Tibial nerve (tissue), 4 donors: ENCODE measurements around the gene LARP1. TPM values are rescaled to one million over a fixed set of nuclear protein-coding genes. Genes with fewer than 3 reads are reported as not detected.

Source experiments
- DNase-seq, 2 donors: peaks; one replicate each; pipeline ENCODE4 v3.0.0-alpha.2; 2019; ENCODE audit warnings: low spot score in 2 of 2
- H3K27ac ChIP-seq, 4 donors: fragments of 200-600 bp; sonication (generic) in 3 of 4; one replicate each; pipeline ENCODE4 v1.5.1; 2017 to 2019; ENCODE audit warnings: mild to moderate bottlenecking in 1 of 4
- H3K27me3 ChIP-seq, 2 donors: fragments of 200-600 bp; sonication (generic) in 1 of 2; one replicate each; pipeline versions ENCODE4 v1.5.1 to v1.6.0; 2017 to 2019
- H3K36me3 ChIP-seq, 3 donors: fragments of 200-600 bp; sonication (generic); one replicate each; pipeline ENCODE4 v1.5.1; 2018 to 2019
- H3K4me1 ChIP-seq, 4 donors: fragments of 200-600 bp; sonication (generic) in 3 of 4; one replicate each; pipeline ENCODE4 v1.5.1; 2017 to 2019
- H3K4me3 ChIP-seq, 4 donors: fragments of 200-600 bp; sonication (generic) in 3 of 4; one replicate each; pipeline ENCODE4 v1.5.1; 2017 to 2019; ENCODE audit warnings: mild to moderate bottlenecking in 1 of 4, moderate library complexity in 1 of 4
- H3K9me3 ChIP-seq, 4 donors: fragments of 200-600 bp; sonication (generic) in 3 of 4; one replicate each; pipeline ENCODE4 v1.5.1; 2017 to 2019
- CTCF ChIP-seq, 5 experiments: fragments of 200-600 bp in 3 of 5; fragments of 450-650 bp in 2 of 5; sonication (generic) in 3 of 5; IDR thresholded peaks; one replicate each; pipeline ENCODE4 v1.5.1; 2016 to 2019; ENCODE audit warnings: antibody characterized with exemption in 5 of 5, mild to moderate bottlenecking in 3 of 5, moderate library complexity in 2 of 5
- EP300 ChIP-seq, 2 donors: sonication (generic); formaldehyde crosslinking; IDR thresholded peaks; one replicate each; pipeline ENCODE4 v1.6.1; 2017; ENCODE audit warnings: antibody characterized with exemption in 2 of 2, mild to moderate bottlenecking in 1 of 2
- POLR2A ChIP-seq, 2 donors: fragments of 450-650 bp; IDR thresholded peaks; one replicate each; pipeline ENCODE4 v1.6.1; 2017; ENCODE audit warnings: antibody characterized with exemption in 2 of 2, mild to moderate bottlenecking in 2 of 2, moderate library complexity in 2 of 2
- WGBS, 2 donors: methylation state at CpG; one replicate each; pipeline ENCODE4 v1.1.5; 2018; 5-methylcytosine and 5-hydroxymethylcytosine counted together
- total RNA-seq, 4 donors: library from RNA; depleted of rRNA; stranded (reverse); fragments of >200 nt; gene quantifications; one replicate each; pipeline ENCODE4 v1.1.0, GENCODE V29; 2016

Gene LARP1
- total RNA-seq, 4 donors from 2014 or later: 114 to 166 (median 144) TPM

GRCh38 chr5:154762700-154763099 lies 7.5 kb downstream of the LARP1 start:
- DNase-seq: no peak
- TF ChIP-seq EP300 (IDR thresholded peaks at IDR 0.05) (no peak), CTCF (IDR thresholded peaks at IDR 0.05) (no peak), POLR2A (IDR thresholded peaks at IDR 0.05) (no peak)
- H3K4me1 ChIP-seq: peaks cover 0 to 90% (median 64%) of the 10 kb centered on the region in 4 donors
- H3K27me3 ChIP-seq: no peaks in the 10 kb centered on the region
- H3K4me3 ChIP-seq: no peak overlapping the region
- H3K9me3 ChIP-seq: no peaks in the 10 kb centered on the region
- H3K36me3 ChIP-seq: no peaks in the 10 kb centered on the region
- H3K27ac ChIP-seq: no peak overlapping the region
- 63 to 70% methylated on average over 1 of the region's 1 CpG for WGBS, 2 donors

GRCh38 chr5:154764967-154765366 lies 9.8 kb downstream of the LARP1 start:
- DNase-seq: no peak
- Histone ChIP-seq H3K4me3 (no peak overlapping the region), H3K27ac (no peak overlapping the region), H3K36me3 (no peaks in the 10 kb centered on the region), H3K27me3 (no peaks in the 10 kb centered on the region), H3K9me3 (no peaks in the 10 kb centered on the region), H3K4me1 (peaks cover 0 to 90% (median 54%) of the 10 kb centered on the region in 4 donors)
- WGBS, 2 donors: 58 to 62% methylated on average over 3 of the region's 3 CpGs
- TF ChIP-seq POLR2A (IDR thresholded peaks at IDR 0.05): no peak
- no peak for TF ChIP-seq EP300 (IDR thresholded peaks at IDR 0.05)
- no peak for TF ChIP-seq CTCF (IDR thresholded peaks at IDR 0.05)

GRCh38 chr5:154765396-154765925 lies 10.3 kb downstream of the LARP1 start:
- Histone ChIP-seq H3K36me3 (no peaks in the 10 kb centered on the region), H3K4me1 (peaks cover 0 to 90% (median 51%) of the 10 kb centered on the region in 4 donors), H3K27ac (no peak overlapping the region), H3K4me3 (no peak overlapping the region), H3K27me3 (no peaks in the 10 kb centered on the region), H3K9me3 (no peaks in the 10 kb centered on the region)
- DNase-seq: no peak
- TF ChIP-seq CTCF (IDR thresholded peaks at IDR 0.05) (no peak), EP300 (IDR thresholded peaks at IDR 0.05) (no peak), POLR2A (IDR thresholded peaks at IDR 0.05) (no peak)
- WGBS, 2 donors: 86 to 92% methylated on average over 10 of the region's 10 CpGs

GRCh38 chr5:154766558-154767281 lies 11.5 kb downstream of the LARP1 start:
- H3K4me3 ChIP-seq: no peak overlapping the region
- 78 to 92% methylated on average over 2 to 3 of the region's 3 CpGs for WGBS, 2 donors
- H3K27ac ChIP-seq: no peak overlapping the region
- TF ChIP-seq EP300 (IDR thresholded peaks at IDR 0.05) (no peak), CTCF (IDR thresholded peaks at IDR 0.05) (no peak), POLR2A (IDR thresholded peaks at IDR 0.05) (no peak)
- H3K27me3 ChIP-seq: no peaks in the 10 kb centered on the region
- H3K9me3 ChIP-seq: no peaks in the 10 kb centered on the region
- peaks cover 0 to 90% (median 52%) of the 10 kb centered on the region in 4 donors for H3K4me1 ChIP-seq
- no peak for DNase-seq
- H3K36me3 ChIP-seq: no peaks in the 10 kb centered on the region

- no peaks in the 10 kb centered on the region for H3K27me3 ChIP-seq
- WGBS, 2 donors: 25 to 36% methylated on average over 2 of the region's 2 CpGs
- no peaks in the 10 kb centered on the region for H3K36me3 ChIP-seq
- H3K27ac ChIP-seq: no peak overlapping the region
- no peak overlapping the region for H3K4me3 ChIP-seq
- TF ChIP-seq CTCF (IDR thresholded peaks at IDR 0.05): no peak
- no peak for TF ChIP-seq POLR2A (IDR thresholded peaks at IDR 0.05)
- TF ChIP-seq EP300 (IDR thresholded peaks at IDR 0.05): no peak
- H3K4me1 ChIP-seq: peaks cover 0 to 90% (median 54%) of the 10 kb centered on the region in 4 donors
- DNase-seq: no peak
- H3K9me3 ChIP-seq: no peaks in the 10 kb centered on the region
Measured at GRCh38 chr5:154767576-154767975, 12.4 kb downstream of the LARP1 start.
